Measurements from ENCODE around the gene ITGB2.
A peak's percentile ranks its signal among the peaks of the same experiment; 100 is the strongest.

The ITGB2 gene

GRCh38 chr21:44955141-44955797, 34.6 kb upstream of the ITGB2 start:
- DNase-seq: no peak

GRCh38 chr21:44954281-44954771, 33.6 kb upstream of the ITGB2 start:
- DNase-seq: no peak

DNA sequence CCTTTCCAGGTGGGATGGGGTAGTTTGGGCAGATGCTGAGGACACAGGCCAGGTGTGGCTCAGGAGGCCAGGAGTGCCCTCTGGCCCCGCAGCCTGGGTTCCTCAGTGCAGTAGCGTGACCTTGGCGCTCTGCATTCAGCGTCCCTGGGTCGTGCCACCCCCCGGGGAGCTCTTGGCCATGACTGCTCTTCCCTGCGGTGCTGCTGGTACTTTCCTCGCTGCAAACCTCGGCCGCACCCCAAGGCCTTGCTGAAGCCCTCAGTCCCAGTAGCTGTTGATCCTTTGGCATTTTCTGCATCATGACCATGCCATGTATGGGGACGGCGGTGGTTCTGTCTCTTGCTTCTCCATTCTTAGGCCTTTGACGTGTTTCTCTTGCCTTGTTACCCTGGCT, 32.9 kb upstream of the ITGB2 start:
- DNase-seq: no peak

DNA sequence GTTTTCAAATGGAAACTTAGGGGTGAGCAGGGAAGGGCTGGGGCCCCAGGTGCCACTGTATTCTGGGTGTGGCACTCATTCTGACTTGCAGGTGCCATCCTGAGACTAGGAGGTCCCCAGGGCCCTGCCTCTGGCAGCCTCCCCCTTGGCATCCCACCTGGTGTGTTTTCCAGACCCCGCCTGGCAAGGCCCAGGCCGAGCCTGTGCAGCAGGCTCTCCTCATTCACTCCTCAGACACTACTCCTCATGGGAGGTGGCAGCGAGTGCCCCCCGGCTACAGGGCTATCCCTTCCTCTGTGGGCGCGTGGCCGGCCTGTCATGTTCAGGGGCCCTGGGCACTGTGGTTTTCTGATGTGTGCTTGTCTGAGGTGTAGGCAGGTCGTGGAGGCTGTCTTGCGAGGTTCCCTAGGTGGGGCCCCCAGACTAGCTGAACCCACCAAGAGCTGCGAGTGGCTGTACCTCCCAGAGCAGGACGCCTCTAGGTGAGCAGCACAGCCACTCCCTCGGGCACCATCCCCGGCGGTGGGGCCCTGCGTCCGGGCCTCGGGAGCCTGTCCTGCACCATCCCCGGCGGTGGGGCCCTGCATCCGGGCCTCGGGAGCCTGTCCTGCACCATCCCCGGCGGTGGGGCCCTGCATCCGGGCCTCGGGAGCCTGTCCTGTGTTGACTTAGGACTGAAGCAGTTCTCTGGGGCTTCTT, 32.4 kb upstream of the ITGB2 start:
- DNase-seq: no peak

DNA sequence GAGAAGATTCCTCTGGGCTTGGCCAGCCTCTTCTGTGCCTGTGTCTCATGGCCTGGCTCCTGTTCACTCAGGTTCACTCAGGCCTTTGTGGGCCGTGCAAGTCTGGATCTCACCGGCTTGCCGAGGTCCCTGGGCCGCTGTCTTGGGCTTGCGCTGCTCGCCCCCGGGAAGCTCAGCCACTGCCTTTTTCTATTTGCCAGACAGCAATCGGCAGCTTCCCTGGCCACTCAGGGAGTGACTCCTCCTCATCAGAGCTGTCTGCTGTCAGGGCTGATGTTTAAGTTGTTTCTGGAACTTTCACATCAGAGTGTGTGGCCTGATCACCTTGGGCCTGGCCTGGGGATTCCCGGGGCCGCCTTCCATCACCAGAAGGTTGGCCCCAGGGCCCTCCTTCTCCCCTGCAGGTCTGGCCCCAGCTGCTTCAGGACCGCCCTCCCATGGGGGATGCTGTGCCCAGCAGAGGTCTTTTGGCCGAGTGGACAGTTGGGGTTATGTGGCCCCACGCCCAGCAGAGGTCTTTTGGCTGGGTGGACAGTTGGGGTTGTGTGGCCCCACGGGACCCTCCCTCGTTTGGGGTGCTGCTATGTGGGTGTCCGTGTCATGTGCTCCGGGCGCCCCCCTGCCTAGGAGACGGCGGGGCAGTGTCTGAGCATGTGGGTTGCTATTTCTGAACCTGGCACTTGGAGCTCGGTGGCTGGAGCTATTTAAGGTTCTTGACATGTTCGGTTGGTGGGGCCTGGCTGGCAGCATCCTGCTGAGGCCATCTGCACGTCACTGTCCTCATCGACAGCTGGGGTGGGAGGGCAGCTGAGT, 31.6 kb upstream of the ITGB2 start:
- no peak for DNase-seq

GRCh38 chr21:44951186-44951915, 30.7 kb upstream of the ITGB2 start:
- DNase-seq: no peak

DNA sequence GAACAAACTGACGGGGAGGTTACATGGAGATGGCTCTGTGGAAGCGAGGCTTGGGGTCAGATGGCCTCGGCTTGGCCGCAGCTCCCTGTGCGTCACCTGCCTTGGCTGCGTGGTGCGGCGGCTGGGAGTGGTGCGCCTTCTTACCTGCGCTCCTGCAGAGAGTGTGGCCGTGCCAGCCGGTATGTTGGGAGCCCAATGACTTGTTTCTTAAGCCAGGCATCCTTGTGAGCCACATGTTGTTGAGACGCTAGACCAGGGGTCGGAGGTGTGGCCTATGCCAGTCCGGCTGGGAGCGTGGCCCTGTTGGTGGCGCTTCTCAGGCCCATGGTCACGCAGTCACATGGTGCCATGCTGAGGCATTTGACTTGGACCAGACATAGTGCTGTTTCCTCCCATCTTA, 29.7 kb upstream of the ITGB2 start:
- DNase-seq: no peak

GRCh38 chr21:44949779-44950198, 29.1 kb upstream of the ITGB2 start:
- peak; percentile 9 to 31 for DNase-seq

DNA sequence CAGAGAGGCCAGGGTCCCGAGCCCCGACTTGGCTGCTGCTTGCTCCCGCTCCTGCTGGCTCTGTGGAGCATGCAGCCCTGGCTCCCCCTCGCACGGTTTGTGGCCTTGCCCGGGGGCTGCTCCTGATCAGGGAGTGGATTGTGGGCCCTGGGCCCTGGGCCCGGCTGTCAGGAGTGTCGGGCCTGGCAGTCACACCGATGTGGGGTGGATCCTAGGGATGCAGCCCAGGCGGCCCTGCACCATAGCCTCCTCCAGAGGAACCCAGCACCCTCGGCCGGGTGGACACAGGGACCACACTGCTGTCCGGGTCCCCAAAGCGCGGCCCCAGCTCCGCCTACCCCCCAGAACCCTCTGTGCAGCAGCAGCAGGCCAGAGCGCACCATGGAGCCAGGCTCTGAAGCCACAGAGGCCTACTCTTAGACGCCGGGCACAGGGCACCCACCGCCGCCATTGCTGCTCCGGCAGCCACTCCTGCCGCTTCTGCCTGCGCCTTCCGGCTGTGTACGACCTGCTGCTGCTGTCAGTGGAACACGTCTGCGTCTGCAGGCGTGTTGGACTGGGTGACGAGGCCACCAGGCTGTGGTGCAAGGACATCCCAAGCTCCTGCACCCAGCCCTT, 28.6 kb upstream of the ITGB2 start:
- no peak for DNase-seq

DNA sequence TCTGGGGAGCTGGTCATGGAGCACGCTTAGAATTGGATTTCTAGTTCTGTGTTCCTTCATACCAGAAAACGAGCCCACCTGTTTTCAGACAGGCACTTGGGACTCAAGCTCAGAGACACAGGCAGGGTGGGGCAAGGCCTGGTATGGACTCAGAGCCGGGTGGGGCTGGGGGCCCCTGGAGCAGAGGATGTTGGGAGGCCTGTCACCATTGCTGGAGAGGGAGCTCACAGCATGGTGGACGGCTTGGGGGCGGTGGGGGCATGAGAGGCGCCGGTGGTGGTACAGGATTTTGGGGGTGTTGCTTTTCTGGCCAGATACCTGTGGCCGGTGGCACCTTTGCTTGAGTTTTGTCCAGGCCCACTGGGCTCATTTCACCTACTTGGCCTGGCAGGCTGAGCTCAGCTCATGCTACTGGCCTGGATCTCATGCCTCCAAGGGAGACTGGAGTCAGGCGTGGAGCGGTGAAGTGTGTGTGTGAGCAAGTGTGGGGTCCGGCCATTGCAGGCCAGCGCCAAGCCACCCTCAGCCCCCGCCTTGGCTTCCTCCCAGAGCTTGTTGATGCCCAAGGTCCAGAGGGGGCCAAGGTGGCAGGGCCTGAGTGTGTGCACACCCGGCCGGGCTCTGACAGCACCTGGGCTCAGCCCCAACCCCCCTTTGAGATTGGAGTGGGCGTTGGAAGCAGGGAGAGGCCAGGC, 27.9 kb upstream of the ITGB2 start:
- no peak for DNase-seq

- DNase-seq: no peak
Measured at GRCh38 chr21:44947930-44948331, 27.2 kb upstream of the ITGB2 start.

DNA sequence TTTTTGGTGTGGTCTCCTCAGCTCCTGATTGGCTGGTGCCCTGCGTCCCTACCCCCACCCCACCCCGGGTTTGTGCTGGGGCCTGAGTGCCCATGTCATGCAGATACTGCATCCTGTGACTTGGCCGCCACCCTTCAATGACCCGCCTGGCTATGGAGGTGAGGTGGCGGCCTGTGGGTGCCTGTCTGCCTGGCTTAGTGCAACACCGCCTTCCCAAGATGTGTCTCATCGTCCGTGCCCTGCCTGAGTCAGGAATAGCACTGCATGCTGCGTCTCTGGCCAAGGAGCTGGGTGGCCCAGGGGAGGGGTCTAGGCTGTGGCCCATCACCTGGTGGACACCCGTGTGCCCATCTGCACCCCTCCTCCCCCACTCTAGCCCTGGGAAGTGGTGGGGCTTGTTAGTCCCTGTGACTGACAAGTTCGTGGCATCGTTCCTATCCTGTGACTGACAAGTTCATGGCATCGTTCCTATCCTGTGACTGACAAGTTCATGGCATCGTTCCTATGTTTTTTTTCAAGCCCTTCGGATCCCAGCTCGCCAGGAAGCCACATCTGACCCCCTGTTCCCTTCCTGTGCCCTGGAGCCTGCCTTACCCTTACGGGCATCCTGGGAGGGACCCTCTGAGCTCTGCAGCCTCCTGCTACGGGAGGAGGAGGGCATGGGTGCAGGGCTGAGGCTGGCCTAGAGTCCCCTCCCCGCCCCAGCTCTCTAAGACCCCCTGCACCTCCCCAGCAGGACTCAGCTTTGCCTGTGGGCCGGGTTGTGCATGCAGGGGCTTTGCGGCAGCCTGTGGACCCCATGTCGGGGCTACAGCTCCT, 26.6 kb upstream of the ITGB2 start:
- no peak for DNase-seq

DNA sequence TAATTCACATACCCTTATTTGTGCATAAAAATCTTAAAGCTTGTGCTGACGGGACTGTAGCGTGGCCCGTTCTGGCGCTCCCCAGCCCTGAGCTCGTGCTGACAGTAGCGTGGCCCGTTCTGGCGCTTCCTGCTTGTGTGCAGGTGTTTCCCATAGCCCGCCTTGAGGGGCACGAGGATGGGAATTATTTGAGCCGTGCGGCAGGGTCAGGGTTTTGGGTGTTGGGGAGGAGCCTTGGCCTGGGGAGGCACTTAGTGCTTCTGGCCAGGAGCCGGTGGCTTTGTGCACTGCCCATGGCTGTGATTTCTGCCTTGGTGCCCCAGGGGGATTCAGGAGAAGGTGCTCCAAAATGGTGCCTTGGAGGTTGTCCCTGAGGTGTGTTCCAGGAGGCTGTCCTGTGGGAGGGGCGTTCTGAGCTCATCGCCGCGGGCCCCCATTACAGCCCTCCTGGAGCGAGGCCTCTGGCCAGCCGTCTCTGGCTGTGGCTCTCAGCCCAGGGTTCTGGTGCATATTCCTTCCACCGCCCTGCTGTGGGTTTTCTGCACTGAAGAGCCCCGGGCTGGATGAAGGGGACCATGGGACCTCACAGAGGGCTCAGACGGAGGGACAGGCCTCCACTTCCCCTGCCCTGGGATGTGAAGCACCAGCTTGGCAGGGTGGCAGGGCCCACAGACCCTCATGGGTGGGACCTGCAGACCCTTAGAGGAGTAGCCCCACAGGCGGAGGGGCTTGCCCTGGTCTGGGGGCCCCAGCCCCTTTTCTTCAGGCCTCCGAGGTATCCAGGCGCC, 25.7 kb upstream of the ITGB2 start:
- DNase-seq: no peak

- DNase-seq: no peak
Measured at GRCh38 chr21:44944596-44944995, 23.9 kb upstream of the ITGB2 start.

DNA sequence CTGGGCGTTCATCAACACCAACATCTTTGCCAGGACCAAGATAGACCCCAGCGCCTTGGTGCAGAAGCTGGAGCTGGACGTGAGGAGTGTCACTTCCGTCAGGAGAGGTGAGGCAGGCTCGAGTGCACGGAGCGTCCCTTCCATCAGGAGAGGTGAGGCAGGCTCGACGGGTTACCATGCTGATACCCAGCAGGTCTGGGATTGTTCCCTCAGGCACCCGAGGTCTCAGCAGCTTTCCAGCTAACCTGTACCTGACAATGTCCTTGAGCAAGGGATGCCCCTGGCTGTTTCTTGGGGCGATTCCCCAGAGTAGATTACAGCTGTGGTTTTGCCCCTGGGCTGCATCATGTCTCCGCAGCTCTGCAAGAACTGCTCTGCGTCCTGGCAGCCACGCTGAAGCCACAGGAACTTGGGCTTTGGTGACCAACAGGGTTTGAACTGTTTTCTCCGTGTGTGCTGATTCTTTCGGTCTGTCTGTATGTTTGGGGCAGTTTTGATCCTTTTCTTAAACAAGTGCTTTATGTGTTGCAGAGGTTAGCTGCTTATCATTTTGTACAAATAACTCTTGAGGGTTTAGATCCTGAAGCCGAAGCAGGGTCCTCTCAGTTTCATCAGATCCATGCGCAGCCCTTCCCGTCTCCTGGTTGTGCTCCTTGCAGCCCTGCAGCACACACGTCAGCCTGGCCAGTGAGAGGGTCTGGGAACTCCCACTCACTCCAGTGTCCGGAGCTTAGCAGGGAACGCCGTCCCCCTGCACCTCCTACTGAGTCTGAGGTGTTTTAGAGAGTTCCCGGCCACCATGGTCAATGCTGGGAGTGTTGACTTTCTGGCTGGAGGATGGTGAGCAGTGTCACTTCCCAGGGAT, 23.2 kb upstream of the ITGB2 start:
- no peak for DNase-seq

DNA sequence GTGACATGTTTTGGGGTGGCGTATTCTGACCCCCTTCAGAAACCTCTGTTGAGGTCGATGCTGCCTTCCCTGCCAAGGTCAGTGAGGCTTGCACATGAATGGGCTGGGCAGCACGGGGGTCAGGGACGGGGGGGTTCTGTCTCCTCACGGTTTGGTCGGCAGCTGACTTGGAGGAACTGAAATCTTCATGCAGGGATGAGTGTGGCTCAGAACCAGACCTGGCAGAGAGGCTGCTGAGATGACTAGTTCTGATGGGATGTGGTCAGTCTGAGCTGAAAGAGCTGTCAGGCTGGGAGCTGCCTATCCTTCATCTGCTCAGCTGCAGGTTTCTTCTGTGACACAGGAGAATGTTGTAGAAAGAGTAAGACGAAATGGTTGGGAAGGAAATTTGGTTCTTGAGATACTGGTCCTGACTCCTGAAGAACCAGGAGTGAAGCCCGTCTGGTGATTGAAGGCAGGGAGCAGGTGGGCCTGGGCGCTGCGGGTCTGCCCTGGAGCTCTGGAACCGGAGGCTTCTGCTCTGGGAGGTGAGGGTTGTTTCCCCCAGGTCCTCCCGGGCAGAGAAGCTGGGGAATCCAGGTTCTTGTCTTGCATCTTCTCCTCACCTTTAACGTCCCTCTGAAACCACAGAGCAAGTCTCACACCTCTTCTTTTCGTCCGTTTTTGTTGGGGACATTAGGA, 22.4 kb upstream of the ITGB2 start:
- DNase-seq: no peak

- DNase-seq: no peak
Measured at GRCh38 chr21:44942566-44942965, 21.9 kb upstream of the ITGB2 start.

GRCh38 chr21:44941567-44941966, 20.9 kb upstream of the ITGB2 start:
- no peak for DNase-seq
